GM21786 (cell line): Measurements from ENCODE around the gene RNF40.
"Not testable (repeated sequence)": the region's sequence is repeated elsewhere in the genome, so short reads cannot be mapped to it uniquely, and the experiment has no call there.

ENCODE experiments used
- ATAC-seq: cut with Tn5 transposase; IDR thresholded peaks from one replicate; pipeline ENCODE4 v1.9.1; 2021; ENCODE audit not compliant: unreplicated experiment

The RNF40 gene

DNA sequence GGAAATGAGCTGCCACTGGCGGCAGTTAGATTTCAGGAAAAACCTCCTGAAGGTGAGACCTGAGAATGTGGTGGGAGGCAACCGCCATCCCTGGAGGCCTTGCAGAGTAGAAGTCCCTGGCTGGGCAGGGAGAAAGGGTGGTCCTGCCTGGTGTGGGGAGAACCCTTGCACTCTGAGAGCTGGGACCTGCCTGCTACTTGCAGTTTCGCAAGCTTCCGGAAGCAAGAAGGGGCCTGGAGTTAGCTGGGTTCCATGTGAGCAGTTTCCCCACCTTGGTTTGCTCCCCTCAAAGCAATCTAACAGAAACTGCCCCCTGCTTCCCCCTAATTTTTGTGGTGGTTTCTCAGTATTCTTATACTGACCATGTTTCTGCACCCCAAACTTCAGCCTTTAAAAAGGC is 18.4 kb downstream of the RNF40 start:
- no peak for ATAC-seq

DNA sequence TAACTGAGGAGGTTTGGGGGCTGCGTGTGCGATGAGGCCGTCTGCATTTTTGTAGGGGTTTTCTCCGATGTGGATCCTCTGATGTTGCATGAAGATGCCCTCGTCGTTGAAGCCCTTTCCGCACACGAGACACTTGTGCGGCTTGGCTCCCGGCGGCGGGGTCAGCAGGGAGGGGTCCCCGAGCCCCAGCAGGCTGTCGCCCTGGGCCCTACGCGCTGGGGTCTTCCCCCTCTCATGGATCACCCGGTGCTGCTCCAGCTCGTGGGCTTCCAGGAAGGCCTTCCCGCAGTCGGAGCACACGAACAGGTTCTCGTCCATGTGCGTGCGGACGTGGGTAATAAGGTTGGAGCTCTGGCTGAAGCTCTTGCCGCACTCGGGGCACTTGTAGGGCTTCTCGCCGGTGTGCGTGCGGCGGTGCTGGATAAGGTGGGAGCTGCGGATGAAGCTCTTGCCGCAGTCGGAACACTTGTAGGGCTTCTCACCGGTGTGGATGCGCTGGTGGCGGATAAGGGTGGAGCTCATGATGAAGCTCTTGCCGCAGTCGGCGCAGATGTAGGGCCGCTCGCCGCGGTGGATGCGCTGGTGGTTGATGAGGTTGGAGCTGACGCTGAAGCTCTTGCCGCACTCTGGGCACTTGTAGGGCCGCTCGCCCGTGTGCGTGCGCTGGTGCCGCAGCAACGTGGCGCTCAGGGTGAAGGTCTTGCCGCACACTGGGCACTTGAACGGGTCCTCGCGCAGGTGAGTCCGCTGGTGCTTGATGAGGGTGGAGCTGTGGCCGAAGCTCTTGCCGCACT is 20.6 kb downstream of the RNF40 start:
- ATAC-seq, result no peak

DNA sequence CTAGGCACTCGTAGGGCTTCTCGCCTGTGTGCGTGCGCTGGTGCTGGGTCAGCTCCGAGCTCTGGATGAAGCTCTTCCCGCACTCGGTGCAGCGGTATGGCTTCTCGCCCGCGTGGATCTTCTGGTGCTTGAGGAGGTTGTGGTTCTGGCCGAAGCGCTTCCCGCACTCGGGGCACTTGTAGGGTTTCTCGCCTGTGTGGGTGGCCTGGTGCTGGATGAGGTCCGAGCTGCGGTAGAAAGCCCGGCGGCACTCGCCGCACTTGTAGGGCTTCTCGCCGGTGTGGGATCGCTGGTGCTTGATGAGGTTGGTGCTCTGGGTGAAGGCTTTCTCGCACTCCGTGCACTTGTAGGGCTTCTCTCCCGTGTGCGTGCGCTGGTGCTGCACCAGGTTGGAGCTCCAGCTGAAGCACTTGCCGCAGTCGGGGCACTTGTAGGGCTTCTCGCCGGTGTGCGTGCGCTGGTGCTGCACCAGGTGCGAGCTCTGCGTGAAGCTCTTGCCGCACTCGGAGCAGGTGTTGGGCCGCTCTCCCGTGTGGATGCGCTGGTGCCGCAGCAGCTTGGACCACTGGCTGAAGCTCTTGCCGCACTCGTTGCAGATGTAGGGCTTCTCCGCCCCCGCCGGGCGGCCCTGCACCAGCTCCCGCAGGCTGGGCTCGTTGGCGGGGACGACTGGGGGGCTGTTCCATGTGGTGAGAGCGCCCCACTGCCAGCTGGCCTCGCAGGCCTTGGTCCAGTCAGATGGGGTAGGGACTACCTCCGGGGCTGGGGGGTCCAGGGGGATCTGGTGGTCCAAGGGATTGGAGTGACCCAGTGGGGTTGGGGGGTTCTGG is 21.4 kb downstream of the RNF40 start:
- ATAC-seq, result no peak

DNA sequence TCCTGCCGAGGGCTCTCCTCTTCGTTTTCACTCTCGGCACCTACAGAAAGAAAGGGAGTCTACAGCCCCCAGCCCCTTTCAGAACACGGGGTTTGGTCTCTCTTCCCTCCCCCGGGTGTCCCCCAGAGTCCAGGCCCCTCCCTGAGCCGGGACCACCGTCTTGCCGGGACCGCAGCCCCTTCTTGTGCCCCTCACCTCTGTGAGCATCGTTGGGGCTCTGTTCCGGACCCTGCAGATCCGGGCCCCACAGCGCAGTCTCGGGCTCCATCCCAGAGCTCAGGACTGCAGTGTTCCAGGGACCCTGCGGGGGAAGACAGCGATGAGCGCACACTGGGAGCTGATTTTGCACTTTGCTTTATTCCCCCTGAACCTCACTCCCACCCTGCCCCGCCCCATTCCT is 22.1 kb downstream of the RNF40 start:
- ATAC-seq, result no peak

DNA sequence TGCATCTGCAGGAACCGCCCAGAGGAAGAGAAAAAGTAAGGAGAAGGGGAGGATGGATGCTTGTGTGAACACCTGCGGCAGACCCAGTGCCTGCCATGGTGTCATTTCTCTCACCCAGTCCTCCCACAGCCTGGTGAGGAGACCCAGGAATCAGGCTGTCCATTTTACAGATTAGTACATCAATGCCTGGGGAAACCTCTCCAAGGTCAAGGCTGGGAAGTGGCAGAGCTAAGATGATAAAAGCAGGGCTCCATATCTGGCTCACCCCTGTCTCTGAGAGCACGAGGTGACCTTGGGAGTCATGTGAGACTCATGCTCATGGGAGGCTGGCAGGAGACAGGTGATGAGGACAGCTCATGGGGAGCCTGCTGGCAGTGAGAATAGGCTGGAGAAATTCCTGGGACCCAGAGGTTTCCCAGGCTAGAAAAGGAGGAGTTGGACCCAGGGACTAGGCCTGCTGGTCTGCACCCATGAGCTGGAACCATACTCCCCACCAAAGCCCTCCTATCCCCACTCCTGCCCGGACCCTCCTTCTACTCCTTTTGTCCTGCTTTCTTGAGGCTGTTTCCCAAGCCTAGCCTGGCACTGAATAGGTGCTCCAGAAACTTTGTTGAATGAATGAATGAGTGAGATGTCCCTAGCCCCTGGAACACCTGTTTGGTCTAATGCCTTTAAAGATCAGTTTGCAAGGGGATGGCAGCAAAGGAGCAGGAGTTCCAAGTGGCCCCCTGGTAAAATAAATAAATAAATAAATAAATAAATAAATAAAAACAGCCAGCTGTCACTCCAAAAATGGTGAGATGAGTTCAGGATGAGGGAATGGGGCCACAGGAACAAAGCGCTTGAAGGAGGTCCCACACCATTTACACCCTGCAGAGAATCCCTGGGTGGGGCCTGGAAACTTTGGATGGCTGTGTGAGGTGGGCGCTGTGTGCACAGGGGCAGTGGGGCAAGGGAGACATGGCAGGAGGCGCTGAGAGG is 23.3 kb downstream of the RNF40 start:
- no peak for ATAC-seq

DNA sequence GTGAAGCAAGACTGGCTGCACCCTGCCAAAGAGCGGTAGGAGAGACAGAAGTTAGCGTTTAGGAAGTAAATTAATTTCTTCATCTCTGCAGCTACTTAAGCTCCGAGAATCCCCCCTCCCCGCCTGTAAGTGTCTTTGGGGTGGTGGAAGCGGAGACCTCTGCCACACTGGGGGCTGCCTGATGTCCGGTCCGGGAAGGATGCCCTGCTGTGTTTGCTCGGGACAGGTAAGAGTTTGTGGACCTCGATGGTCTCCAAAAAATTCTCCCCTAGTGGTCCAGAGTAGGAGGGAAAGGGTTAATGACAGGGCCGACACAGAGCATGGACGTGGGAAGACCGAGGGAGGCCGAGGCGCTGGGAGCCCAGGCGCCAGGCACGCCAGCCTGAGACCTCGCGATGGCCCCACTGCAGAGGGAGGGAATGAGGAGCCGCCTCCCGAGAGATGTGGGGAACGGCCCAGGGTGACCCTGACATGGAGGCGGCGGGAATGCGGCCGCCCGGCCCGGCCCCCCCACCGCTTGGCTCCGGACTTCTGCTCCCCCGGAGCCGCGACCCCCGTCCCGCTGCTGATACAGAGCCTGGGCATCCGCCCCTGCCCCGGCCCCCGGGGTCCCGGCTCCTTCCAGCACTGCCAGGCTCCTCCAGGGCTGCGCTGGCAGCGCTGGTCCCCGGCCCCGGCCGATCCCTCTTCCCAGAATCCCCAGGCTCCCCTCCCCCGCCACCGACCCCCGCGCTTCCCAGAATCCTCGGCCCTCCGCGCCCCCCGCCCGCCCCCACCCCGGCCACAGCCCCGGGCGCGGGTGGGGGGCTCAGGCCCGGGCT is 24.2 kb downstream of the RNF40 start:
- no peak for ATAC-seq

DNA sequence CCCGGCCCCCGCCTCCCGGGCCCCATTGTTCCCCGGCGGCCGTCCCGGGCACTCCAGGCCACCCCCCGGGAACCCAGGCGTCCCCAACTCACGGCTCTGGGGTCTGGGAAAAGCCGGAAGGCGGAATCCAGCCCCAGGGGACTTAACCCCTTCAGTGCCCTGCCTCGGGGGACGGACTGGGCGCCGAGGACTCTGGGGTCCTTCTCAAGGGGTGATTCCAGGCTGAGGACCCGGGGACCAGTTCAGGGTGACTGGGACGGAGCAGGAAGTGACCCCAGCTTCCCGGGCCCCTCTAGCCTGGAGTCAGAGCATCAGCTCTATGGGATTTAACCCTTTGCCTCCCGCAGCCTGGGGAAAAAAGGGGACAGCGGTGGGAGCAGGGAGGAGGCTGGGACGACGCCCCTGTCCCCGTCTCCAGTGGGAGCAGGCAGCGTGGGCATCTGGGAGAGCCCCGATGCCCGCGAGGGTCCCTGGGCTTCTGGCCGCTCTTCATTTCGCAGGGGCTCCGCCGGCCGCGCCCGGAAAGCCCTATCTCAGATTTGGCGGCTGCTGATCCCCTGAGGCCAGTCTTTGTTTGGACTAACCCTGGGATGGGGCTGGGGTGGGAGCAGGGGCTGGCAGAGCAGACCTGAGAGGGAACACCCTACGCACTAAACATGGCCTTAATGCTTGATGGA is 25.0 kb downstream of the RNF40 start, which contains the start of gene ZNF629:
TSS of gene ZNF629 (minus strand) at position 270 of the 677 bp plus-strand sequence. CDS start 2,723 bp downstream, outside the sequence.
- ATAC-seq, result no peak

DNA sequence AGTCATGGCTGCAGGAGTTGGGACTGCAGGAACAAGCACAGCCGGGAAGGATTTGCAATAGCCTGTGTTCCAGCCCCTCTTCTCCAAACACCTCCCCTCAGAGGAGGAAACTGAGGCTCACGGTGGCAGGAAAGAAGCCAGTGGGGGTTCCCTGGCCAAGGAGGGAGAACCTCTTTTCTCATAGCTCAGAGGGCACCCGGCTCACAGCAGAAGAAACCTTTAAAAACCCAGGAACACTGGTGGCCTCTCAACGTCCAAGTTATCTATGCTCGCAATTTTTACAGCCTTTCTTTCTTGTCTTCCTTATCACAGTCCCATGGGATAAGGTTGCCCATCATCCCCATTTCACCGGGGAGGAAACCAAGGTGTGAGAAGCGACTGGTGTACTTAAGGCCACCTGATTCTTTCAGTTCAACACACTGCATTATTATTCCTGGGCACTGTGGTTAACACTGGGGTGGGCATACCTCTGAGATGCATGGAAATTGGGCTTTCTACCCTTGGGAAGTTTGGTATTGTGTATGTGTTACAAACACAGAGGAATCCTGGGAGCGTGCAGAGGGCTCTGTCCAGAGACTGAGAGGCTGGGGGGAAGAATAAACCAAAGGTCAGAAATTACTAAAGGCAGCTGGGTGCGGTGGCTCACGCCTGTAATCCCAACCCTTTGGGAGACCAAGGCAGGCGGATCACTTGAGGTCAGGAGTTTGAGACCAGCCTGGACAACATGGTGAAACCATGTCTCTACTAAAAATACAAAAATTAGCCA is 25.7 kb downstream of the RNF40 start:
- no peak for ATAC-seq

DNA sequence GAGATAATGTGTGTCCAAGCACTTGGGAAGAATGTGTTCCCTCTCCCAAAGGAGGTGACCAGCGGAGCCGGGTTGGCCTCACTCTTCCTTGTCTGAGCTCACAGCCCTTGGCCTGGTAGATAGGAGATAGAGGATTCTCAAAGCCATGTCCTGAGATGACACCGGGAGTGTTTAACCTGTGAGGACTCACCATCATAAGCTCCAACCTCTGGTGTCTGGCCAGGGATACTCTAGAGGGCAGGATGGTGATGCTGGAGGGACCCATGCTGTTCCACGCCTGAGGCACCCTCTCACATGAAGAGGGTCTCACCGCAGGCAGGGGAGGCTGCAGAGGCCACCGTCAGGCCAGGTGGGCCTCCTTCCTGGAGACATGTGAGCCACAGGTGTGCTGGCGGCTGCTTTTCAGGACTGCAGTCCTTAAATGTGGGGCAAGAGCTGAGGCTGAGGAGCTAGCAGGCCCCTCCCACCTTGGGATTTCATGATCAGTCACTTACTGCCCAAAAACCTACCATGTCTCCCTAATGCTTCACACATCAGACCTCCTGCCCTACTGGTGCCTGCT is 31.5 kb downstream of the RNF40 start:
- ATAC-seq, result no peak

DNA sequence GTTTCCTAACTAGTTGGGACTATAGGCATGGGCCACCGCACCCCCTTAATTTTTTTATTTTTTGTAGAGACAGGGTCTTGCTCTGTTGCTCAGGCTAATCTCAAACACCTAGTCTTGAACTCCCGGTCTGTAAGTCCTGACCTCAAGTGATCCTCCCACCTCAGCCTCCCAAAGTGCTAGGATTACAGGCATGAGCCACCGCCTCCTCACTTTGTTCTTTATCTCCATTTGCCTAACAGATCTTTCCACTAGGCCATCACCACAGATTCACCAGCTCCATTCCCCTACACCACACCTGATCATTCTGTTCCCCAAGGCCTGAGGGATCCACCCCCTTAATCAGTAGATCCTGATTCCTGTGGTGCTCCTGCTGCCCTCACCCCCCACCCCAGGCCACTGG is 32.5 kb downstream of the RNF40 start:
- no peak for ATAC-seq

DNA sequence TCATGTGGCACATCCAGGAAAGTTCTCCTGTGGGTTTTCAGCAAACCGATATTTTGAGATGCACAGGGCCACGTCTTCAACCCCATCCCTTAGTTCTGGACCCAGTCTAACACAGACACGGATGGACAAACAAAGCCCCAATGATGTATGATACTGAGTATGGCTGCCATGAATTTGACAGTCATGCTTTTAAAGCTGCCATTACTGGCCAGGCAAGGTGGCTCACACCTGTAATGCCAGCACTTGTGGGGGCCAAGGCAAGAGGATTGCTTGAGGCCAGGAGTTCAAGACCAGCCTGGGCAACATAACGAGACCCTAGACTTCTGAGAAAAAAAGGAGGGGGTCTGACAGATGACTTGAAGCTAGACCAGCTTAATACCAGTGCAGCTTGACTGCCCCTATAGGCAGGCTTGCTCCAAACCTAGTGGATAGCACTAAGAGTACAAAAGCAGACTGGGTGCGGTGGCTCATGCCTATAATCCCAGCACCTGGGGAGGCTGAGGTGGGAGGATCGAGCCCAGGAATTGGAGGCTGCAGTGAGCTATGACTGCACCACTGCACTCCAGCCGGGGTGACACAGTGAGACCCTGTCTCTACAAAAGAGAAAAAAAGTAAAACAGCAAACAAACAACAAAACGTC is 35.7 kb downstream of the RNF40 start:
- no peak for ATAC-seq

DNA sequence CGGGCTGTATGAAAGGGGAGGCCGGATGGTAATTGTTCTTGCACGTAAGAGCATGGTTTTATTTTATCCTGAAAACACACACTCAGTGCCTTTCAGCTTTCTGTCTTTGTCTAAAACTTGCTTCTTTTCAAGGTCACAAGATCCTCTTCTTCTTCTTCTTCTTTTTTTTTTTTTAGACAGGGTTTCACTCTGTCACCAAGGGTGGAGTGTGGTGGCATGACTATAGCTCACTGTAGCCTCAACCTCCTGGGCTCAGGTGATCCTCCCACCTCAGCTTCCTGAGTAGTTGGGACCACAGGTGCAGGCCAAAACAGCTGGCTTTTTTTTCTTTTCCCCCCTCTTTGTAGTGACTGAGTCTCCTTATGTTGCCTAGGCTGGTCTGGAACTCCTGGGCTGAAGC is 40.8 kb downstream of the RNF40 start:
- ATAC-seq, result no peak

DNA sequence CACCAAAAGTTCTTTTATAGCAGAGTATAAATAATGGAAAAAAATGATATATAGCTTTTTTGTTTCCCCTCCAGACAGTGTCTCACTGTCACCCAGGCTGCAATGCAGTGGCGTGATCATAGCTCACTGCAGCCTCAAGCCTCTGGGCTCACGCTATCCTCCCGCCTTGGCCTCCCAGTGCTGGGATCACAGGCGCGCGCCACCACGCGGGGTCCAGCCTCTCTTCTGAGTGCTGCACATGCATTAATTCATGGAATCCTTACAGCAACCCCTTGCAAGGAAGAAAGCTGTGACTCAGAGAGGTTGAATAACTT is 42.9 kb downstream of the RNF40 start:
- no peak for ATAC-seq

DNA sequence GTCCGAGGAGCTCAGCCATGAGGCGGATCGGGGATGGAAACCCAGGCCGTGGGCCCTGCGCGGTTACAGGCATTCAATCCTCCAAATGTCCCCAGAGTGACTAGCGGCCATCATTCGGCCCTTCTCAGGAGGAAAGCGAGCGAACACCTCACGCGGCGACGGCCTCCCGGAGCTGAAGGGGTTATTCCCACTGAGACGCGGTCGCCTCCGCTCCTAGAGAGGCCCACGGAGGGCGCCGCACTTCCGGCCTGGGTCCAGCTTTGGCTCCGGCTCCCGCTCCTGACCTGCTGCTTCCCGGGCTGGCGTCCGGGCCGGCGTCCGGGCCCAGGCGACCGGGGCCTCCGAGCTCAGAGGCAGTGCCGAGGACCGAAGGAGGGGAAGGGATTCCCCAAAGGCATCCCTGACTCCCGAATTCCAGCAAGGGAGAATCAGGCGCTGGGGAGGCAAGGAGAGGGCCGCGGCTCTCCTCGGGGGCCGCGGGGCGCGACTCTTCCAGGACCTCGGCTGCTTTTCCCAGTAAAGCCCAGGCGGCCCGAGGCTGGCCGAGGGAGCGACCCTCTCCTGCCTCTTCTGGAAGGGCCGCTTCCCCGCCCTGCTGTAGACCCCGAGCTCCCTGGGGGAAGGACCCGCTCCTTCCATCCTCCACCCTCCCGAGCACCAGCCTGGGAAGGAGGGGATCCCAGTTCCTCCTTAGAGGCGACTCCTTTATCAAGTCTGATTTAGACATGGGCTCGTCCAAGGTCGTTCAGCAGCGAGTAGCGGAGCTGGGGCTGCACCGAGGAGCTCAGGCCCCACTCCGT is 43.4 kb downstream of the RNF40 start:
- no peak for ATAC-seq

DNA sequence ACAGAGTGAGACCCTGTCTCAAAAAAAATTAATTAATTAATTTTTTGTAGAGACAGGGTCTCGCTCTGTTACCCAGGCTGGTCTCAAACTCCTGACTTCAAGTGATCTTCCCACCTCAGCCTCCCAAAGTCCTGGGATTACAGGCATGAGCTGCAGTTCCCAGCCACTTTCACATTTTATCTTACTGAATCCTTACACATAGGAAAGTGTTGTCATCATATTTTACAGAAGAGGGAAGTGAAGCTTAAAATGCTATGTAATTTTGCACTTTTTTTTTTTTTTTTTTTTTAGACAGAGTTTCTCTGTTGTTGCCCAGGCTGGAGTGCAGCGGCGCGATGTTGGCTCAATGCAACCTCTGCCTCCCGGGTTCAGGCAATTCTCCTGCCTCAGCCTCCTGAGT is 46.0 kb downstream of the RNF40 start:
- ATAC-seq, result no peak

DNA sequence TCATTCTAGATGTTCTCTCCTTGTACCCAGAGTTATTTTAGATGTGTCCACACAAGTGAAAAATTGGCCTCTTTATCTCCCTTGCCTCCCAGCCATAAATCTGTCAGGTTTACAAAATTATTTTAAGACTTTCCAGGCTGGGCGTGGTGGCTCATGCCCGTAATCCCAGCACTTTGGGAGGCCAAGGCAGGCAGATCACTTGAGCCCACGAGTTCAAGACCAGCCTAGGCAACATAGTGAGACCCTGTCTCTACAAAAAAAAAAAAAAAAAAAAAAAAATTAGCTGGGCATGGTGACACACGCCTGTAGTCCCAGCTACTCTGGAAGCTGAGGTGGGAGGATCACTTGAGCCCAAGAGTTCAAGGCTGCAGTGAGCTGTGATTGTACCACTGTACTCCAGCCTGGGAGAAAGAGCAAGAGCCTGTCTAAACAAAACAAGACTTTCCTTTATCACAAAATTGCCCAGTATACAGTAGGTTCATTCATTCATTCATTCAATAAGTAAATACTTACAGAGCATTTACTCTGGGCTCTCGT is 46.8 kb downstream of the RNF40 start:
- ATAC-seq, result not testable (repeated sequence)

DNA sequence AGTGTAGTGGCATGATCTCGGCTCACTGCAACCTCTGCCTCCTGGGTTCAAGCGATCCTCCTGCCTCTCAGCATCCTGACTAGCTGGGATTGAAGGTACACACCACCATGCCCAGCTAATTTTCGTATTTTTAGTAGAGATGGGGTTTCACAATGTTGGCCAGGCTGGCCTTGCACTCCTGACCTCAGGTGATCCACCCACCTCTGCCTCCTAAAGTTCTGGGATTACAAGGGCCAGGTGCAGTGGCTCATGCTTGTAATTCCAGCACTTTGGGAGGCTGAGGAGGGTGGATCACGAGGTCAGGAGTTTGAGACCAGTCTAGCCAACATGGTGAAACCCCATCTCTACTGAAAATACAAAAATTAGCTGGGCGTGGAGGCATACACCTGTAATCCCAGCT is 47.6 kb downstream of the RNF40 start:
- ATAC-seq, result not testable (repeated sequence)
